ENCODE measurements around the gene NBEA.
"Not testable (repeated sequence)": the region's sequence is repeated elsewhere in the genome, so short reads cannot be mapped to it uniquely, and the experiment has no call there.

NBEA gene

GRCh38 chr13:35392768-35393167, 450.7 kb downstream of the NBEA start:
- DNase-seq (ENCODE audit: low read depth), result no peak

DNA sequence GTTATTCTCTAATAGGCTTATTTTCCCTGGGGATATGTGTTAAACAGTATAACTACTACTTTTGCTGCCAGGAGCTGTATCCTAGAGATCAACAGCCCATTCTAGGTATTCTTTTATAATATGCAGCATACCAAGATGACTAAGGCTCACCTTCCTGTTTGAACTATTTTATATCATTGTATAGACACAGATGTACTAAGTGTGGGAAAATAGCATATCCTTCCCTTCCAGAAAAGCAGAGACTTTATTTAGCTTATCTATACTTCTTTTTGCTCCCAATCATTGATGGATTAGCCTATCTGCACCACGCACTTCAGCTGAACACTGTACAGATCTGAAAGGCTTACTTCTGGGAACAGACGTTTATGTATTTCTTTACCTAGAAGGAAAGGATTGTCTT, 451.8 kb downstream of the NBEA start:
- no peak for DNase-seq (ENCODE audit: low read depth)

- not testable (repeated sequence) for DNase-seq (ENCODE audit: low read depth)
Measured at GRCh38 chr13:35408285-35408684, 466.2 kb downstream of the NBEA start.

DNA sequence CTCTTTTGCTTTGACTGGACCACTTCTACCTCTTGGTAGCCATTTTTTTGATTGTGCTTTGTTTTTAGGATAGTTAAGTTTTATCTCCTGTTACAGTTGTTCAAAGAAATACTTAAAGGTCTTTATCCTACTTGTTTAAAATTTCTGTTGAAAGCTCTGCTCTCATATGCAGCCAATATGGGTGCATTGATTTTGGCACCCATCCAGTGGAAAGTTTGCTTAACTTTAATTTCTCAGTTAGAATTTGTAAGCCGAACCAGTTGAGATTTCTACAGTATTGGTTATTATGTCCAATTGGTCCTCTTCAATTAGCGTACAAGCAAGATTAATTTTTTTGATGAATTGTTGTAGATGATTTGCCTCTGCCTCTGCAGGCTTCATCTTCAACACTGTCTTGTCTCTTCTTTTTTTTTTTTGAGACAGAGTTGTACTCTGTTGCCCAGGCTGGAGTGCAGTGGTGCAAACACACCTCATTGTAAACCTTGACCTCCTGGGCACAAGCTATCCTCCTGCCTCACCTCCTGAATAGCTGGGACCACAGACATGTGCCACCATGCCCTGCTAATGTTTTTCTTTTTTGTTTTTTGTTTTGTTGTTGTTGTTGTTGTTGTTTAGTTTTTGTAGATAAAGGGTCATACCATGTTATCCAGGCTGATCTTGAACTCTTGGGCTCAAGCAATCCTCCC, 469.1 kb downstream of the NBEA start:
- no peak for DNase-seq (ENCODE audit: low read depth)

GRCh38 chr13:35448465-35448864, 506.4 kb downstream of the NBEA start:
- DNase-seq (ENCODE audit: low read depth), result no peak

DNA sequence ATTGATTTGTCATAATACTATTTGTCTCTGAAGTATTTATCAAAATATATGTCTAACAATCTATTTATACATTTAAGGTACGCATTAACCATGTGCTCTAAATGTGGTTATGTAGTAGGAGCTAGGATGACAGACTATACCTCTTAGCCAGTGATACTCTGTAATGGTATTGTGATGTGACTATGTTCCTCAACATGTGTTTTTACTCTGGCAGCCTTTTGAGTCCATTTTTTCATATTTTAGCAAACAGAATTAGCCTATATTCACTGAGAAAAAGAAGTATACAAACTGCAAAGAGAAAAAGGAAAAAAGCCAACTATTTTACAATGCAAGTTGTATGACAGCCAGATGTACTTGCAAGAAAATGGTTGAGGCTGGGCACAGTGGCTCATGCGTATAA, 507.8 kb downstream of the NBEA start:
- DNase-seq (ENCODE audit: low read depth), result no peak

GRCh38 chr13:35455022-35455421, 513.0 kb downstream of the NBEA start:
- DNase-seq (ENCODE audit: low read depth), result no peak

DNA sequence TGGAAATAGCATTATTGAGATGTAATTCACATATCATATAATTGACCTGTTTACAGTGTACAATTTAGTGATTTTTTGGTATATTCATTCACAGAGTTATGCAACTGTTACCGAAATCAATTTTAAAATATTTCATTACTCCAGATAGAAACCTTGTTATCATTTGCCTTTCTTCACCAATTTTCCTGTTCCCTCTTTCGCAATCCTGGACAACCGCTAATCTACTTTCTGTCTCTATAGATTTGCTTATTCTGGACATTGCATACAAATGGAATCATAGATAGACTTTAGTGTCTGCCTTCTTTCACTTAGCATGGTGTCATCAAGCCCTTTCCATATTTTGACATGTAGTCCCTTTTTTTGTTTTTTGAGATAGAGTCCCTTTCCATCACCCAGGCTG, 515.2 kb downstream of the NBEA start:
- no peak for DNase-seq (ENCODE audit: low read depth)

GRCh38 chr13:35460061-35460460, 518.0 kb downstream of the NBEA start:
- DNase-seq (ENCODE audit: low read depth), result no peak

GRCh38 chr13:35465371-35465770, 523.3 kb downstream of the NBEA start:
- no peak for DNase-seq (ENCODE audit: low read depth)

DNA sequence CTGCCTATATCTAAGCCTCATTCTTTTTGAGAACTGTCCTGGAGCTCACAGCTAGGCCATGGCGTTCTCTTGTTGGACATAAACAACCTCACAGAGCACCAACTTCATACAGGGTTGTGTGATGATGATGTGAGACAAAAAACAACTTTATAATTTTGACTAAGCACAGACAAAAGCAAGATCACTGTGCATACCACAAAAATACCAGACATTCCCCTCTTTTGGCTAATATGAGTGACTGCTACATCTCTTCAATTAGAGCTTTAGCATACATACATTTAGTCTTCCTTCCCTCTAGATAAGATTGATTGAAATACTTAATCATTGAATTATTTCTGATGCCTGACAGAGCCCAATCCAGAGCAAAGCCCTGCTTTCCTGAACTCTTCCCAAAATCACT, 526.1 kb downstream of the NBEA start:
- DNase-seq (ENCODE audit: low read depth), result no peak

DNA sequence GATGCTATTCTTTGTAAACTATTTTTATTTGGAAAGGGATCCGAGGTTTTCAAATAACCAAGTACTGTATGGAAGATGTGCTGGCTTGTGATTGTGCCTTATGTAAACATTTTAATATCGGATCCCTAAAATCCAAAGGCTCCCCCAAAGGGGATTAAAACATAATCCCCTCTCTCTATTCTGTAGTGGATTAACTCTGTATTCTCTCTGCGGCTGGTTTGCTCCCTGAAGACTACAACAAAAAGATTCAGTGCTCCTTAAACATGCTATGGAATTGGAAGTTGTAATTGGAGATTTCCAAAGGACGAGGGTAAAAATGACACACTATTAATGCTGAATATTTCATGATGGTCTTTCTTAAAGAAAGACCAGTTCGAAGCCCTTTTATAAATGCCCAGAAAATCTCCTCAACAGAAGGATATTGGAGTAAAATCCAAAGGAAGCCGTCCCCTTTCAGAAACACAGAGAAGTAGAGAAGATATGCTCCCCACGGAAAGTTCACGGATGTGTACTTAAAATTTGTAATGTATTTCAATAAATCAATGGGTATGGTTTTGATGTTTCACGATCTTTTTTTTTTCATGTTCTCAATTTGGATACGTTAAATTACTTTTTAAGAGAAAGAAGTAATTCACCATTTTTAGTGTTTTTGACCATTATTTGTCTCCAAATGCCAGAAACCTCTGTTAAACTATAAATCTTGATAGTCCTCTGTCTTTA, 527.9 kb downstream of the NBEA start:
- no peak for DNase-seq (ENCODE audit: low read depth)

- DNase-seq (ENCODE audit: low read depth), result no peak
Measured at GRCh38 chr13:35470671-35471661, 528.9 kb downstream of the NBEA start.

DNA sequence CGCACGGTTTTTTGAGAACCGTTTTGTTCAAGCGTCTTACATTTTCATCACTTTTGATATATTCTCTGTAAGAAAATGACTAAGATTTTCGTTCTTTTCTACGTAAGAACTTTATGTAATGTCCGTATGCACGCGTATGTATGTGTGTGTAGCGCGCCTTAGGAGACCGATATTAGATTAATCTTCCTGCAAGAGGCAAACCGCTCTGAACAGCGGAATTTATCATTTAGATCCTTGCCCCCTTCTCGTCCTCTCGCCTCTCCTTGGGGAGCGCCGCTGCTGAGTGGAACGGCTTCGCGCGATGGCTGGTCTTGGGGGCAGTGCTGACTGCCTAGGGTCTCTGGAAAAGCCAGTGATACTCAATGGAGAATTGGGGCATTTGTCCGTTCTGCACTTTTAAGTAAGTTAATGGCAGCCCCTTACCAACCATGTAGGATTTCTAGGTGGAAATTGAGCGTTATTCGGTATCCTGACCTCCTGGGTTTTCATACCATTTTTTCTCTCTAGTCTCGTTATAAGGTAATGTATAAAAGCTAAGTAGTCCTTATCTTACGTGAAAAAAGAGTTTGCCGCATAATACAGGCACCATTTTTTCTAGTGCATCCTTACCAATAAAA, 529.7 kb downstream of the NBEA start:
- no peak for DNase-seq (ENCODE audit: low read depth)

GRCh38 chr13:35472323-35472881, 530.3 kb downstream of the NBEA start:
- DNase-seq (ENCODE audit: low read depth), result no peak

DNA sequence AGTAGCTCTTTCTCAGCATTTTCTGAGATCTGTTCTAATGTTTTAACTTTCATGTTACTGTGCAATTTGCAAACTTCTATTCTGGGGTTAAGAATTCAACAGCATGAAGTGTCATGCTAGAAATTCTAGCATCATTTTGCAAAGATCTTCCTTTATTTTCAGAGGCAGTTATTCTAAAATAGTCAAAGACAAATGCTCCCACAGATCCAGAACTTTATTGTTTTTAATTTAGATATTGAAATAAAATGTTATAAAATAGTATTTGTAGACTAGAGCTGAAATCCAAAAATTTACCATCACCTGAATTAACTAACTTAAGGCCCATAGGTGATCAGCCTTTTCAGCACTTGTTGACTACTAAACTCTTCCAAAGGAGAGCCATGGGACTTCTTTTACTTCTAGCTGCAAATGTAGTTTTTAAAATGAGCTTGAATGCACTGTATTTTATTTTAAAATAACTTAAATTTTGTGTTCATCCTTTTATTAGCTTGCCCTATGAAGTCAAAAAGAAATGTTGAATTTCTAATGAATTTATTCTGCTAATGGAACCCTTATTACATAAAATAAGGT, 531.2 kb downstream of the NBEA start:
- DNase-seq (ENCODE audit: low read depth), result no peak

GRCh38 chr13:35473802-35474201, 531.7 kb downstream of the NBEA start:
- DNase-seq (ENCODE audit: low read depth), result no peak

DNA sequence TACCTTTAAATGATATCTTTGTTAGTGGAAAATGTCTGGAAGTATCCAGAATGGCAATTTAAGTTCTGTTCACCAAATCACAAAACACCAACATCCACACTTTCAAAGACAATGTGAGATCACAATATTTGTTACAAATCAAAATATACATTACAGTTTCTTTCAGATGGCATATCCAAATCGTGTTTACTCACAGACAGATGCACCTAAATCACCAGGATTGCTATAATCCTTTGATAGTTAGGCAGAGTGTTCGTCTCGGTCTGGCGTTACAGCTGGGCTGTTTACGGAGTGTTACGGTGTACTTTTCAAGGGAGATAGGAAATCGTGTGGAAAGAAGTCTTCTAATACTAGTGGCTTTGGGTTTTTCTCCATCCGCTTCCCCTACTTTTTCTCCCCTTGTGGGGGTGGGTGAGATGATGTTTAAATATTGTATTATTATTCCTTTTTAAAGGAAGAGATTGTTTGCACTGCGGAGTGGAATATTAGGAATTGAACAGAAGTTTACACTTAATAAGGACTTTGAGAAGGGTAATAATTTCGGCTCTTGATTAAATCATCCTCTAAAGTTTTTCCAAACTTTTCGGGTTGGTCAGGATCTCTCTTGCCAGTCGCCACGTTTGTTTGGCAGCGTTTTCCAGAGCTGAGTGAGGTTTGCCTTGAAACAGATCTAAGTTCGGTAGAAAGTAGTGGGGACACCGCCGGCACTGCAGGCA, 532.6 kb downstream of the NBEA start:
- DNase-seq (ENCODE audit: low read depth), result no peak

- DNase-seq (ENCODE audit: low read depth), result no peak
Measured at GRCh38 chr13:35475212-35475959, 533.3 kb downstream of the NBEA start.

Data from stimulated activated CD8-positive, alpha-beta memory T cell treated with anti-CD3 and anti-CD28 coated beads, Interleukin-4, amount 100 ng/mL, for 24 hours (primary cell).